ENCODE measurements around the gene PCDHGC5. TPM values are rescaled to one million over a fixed set of nuclear protein-coding genes. Genes with fewer than 3 reads are reported as not detected.

The PCDHGC5 gene
- total and polyA plus RNA-seq, 2 donors from 2014 or later = 1.4 TPM; not detected in 1

GRCh38 chr5:141511771-141512325 is 23.0 kb downstream of the PCDHGC5 start:
- Histone ChIP-seq H3K27ac (ENCODE audit: low read depth in 2 of 2, low read length in 2 of 2) (peak overlapping the region in 1 of 2 donors; percentile 55), H3K9me3 (ENCODE audit: control insufficient read depth in 2 of 3, insufficient read depth in 1 of 3, low read length in 3 of 3) (no peaks in the 10 kb centered on the region), H3K4me1 (ENCODE audit: control insufficient read depth in 2 of 3, insufficient read depth in 2 of 3, low read depth in 1 of 3, low read length in 3 of 3) (peaks cover 11 to 16% (median 14%) of the 10 kb centered on the region in 3 donors), H3K4me3 (ENCODE audit: low read length in 3 of 3) (no peak overlapping the region), H3K27me3 (ENCODE audit: control insufficient read depth, insufficient read depth, low read length) (no peaks in the 10 kb centered on the region), H3K9ac (ENCODE audit: low read length in 3 of 3) (peak overlapping the region in 1 of 3 donors; percentile 75), H3K36me3 (ENCODE audit: control insufficient read depth in 2 of 3, insufficient read depth in 3 of 3, low read length in 3 of 3) (peaks cover 5 to 10% (median 6%) of the 10 kb centered on the region in 3 donors)
- peak in 1 of 5 donors; percentile 40 for DNase-seq
- TF ChIP-seq CTCF (IDR thresholded peaks at IDR 0.05; ENCODE audit: borderline replicate concordance, extremely low read depth, insufficient read depth) = no peak
- intact Hi-C loops (cut with DNase I) = no loop called here
- no peak for FAIRE-seq

- TF ChIP-seq CTCF (IDR thresholded peaks at IDR 0.05; ENCODE audit: borderline replicate concordance, extremely low read depth, insufficient read depth) = peak; percentile 79
- Histone ChIP-seq H3K4me1 (ENCODE audit: control insufficient read depth in 2 of 3, insufficient read depth in 2 of 3, low read depth in 1 of 3, low read length in 3 of 3) (peaks cover 11 to 16% (median 14%) of the 10 kb centered on the region in 3 donors), H3K4me3 (ENCODE audit: low read length in 3 of 3) (peak overlapping the region; percentile 92 to 99 (median 93)), H3K27ac (ENCODE audit: low read depth in 2 of 2, low read length in 2 of 2) (peak overlapping the region; percentile 55 to 68), H3K9me3 (ENCODE audit: control insufficient read depth in 2 of 3, insufficient read depth in 1 of 3, low read length in 3 of 3) (no peaks in the 10 kb centered on the region), H3K27me3 (ENCODE audit: control insufficient read depth, insufficient read depth, low read length) (no peaks in the 10 kb centered on the region), H3K9ac (ENCODE audit: low read length in 3 of 3) (peak overlapping the region; percentile 16 to 99 (median 75)), H3K36me3 (ENCODE audit: control insufficient read depth in 2 of 3, insufficient read depth in 3 of 3, low read length in 3 of 3) (peaks cover 5 to 13% (median 6%) of the 10 kb centered on the region in 3 donors)
- intact Hi-C loops (cut with DNase I) = no loop called here
- DNase-seq = peak; percentile 88 to 94 (median 90)
- FAIRE-seq = no peak
Measured at GRCh38 chr5:141512390-141512910, 23.6 kb downstream of the PCDHGC5 start.

GRCh38 chr5:141512911-141513626 is 24.2 kb downstream of the PCDHGC5 start:
- DNase-seq (peak; percentile 80 to 93 (median 90)), FAIRE-seq (no peak)
- peak overlapping the region; percentile 92 to 99 (median 93) for H3K4me3 ChIP-seq (ENCODE audit: low read length in 3 of 3)
- no peaks in the 10 kb centered on the region for H3K9me3 ChIP-seq (ENCODE audit: control insufficient read depth in 2 of 3, insufficient read depth in 1 of 3, low read length in 3 of 3)
- peaks cover 5 to 17% (median 6%) of the 10 kb centered on the region in 3 donors for H3K36me3 ChIP-seq (ENCODE audit: control insufficient read depth in 2 of 3, insufficient read depth in 3 of 3, low read length in 3 of 3)
- peak overlapping the region; percentile 68 to 77 for H3K27ac ChIP-seq (ENCODE audit: low read depth in 2 of 2, low read length in 2 of 2)
- no peaks in the 10 kb centered on the region for H3K27me3 ChIP-seq (ENCODE audit: control insufficient read depth, insufficient read depth, low read length)
- peaks cover 11 to 16% (median 14%) of the 10 kb centered on the region in 3 donors for H3K4me1 ChIP-seq (ENCODE audit: control insufficient read depth in 2 of 3, insufficient read depth in 2 of 3, low read depth in 1 of 3, low read length in 3 of 3)
- no peak for TF ChIP-seq CTCF (IDR thresholded peaks at IDR 0.05; ENCODE audit: borderline replicate concordance, extremely low read depth, insufficient read depth)
- peak overlapping the region; percentile 74 to 99 (median 75) for H3K9ac ChIP-seq (ENCODE audit: low read length in 3 of 3)
- intact Hi-C loops (cut with DNase I) = no loop called here

Measured in kidney (tissue), 14 donors.